ENCODE results near the gene TBC1D14. TPM values are rescaled to one million over a fixed set of nuclear protein-coding genes. Genes with fewer than 3 reads are reported as not detected.

Gene TBC1D14
- total RNA-seq, 1 experiment from 2014 or later, result 44.3 TPM

DNA sequence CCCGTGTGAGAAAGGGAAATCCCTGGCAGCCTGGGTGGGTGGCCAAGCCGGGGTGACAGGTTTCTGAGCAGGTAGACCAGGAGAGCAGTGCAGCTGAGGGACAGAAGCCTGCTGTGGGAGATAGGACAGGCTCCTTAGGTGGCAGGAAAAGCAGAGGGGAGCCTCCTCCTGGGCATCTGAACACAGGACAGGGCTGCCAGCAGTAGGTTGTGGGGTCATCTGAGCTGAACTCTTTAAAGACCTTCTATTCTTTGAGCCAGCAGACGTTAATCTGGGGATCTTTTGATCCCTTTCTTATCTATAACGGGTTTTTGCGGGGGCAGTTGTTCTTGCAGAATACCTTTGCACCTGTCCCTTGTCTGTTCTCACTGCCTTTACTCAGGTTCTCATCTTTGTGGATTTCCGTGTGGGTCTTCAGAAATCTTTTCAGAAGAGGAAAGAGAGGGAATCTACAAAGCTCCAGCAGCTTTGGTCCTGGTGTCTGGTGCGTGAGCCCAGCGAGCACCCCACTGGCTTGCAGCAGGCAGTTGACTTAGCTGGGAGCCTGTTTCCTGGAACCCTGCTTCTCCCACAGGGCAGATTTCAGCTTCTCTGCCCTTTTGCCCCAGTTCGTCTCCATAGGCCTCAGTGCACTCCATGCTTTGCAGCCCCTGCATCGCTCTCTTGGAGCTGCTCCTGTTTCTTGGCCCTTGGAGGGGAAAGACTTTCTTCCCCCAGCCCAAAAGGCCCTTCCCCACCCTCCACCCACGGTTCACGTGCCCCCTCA, 97.7 kb downstream of the TBC1D14 start:
- H3K36me3 ChIP-seq (ENCODE audit: insufficient read depth, low read length, poor library complexity, severe bottlenecking), result peaks cover 28% of the 10 kb centered on the region
- no peaks in the 10 kb centered on the region for H3K27me3 ChIP-seq (replicated peaks; ENCODE audit: insufficient read depth, low read depth, low read length, poor library complexity)
- POLR2A ChIA-PET (ENCODE audit: low non-redundant PET), result no interaction called here
- no peak overlapping the region for H3K27ac ChIP-seq (ENCODE audit: low read depth, low read length, poor library complexity, severe bottlenecking)
- intact Hi-C loops (cut with micrococcal nuclease; ENCODE audit: unreplicated experiment), result no loop called here
- CTCF ChIA-PET, result no interaction called here
- no peak for DNase-seq (ENCODE audit: low spot score)
- TF ChIP-seq, protein P1, sequence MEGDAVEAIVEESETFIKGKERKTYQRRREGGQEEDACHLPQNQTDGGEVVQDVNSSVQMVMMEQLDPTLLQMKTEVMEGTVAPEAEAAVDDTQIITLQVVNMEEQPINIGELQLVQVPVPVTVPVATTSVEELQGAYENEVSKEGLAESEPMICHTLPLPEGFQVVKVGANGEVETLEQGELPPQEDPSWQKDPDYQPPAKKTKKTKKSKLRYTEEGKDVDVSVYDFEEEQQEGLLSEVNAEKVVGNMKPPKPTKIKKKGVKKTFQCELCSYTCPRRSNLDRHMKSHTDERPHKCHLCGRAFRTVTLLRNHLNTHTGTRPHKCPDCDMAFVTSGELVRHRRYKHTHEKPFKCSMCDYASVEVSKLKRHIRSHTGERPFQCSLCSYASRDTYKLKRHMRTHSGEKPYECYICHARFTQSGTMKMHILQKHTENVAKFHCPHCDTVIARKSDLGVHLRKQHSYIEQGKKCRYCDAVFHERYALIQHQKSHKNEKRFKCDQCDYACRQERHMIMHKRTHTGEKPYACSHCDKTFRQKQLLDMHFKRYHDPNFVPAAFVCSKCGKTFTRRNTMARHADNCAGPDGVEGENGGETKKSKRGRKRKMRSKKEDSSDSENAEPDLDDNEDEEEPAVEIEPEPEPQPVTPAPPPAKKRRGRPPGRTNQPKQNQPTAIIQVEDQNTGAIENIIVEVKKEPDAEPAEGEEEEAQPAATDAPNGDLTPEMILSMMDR (conservative IDR thresholded peaks at IDR 0.05; ENCODE audit: low read depth, low read length), result no peak
- TF ChIP-seq EZH2 (IDR thresholded peaks at IDR 0.05; ENCODE audit: borderline replicate concordance, low read depth, low read length, poor library complexity, severe bottlenecking), result no peak
- no TSS peak for BruUV-seq (replicated peaks)
- no peaks in the 10 kb centered on the region for H3K9me3 ChIP-seq (ENCODE audit: low read depth, low read length, poor library complexity, severe bottlenecking)
- no peak overlapping the region for H3K4me3 ChIP-seq (ENCODE audit: low read depth, low read length, poor library complexity, severe bottlenecking)
- H3K4me1 ChIP-seq (ENCODE audit: insufficient read depth, low read length, poor library complexity, severe bottlenecking), result no peaks in the 10 kb centered on the region

DNA sequence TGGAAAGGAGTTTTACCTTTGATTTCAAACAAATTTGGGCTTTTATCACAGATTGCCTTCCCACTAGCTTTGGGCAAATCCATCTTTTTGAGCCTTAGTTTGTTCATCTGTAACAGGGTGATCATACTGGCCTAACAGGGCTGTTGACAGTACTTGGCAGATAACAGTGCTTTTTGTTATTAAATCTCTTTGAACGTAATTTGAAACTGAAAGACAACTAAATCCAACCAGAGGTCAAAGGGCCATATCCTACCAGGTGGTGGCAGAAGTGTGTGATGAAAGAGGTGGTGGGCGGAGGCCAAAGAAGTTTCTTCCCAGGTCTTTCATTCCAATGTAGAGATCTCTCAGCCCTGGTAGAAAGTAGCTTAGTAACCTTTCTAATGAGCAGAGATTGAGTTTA, 98.3 kb downstream of the TBC1D14 start:
- no TSS peak for BruUV-seq (replicated peaks)
- Histone ChIP-seq H3K4me3 (ENCODE audit: low read depth, low read length, poor library complexity, severe bottlenecking) (no peak overlapping the region), H3K27ac (ENCODE audit: low read depth, low read length, poor library complexity, severe bottlenecking) (no peak overlapping the region), H3K9me3 (ENCODE audit: low read depth, low read length, poor library complexity, severe bottlenecking) (no peaks in the 10 kb centered on the region), H3K36me3 (ENCODE audit: insufficient read depth, low read length, poor library complexity, severe bottlenecking) (peaks cover 28% of the 10 kb centered on the region), H3K4me1 (ENCODE audit: insufficient read depth, low read length, poor library complexity, severe bottlenecking) (no peaks in the 10 kb centered on the region), H3K27me3 (replicated peaks; ENCODE audit: insufficient read depth, low read depth, low read length, poor library complexity) (no peaks in the 10 kb centered on the region)
- ChIA-PET POLR2A (ENCODE audit: low non-redundant PET) (no interaction called here), CTCF (no interaction called here)
- TF ChIP-seq, protein P1 (conservative IDR thresholded peaks at IDR 0.05; ENCODE audit: low read depth, low read length), result no peak
- no peak for TF ChIP-seq EZH2 (IDR thresholded peaks at IDR 0.05; ENCODE audit: borderline replicate concordance, low read depth, low read length, poor library complexity, severe bottlenecking)
- DNase-seq (ENCODE audit: low spot score), result no peak
- intact Hi-C loops (cut with micrococcal nuclease; ENCODE audit: unreplicated experiment), result no loop called here

DNA sequence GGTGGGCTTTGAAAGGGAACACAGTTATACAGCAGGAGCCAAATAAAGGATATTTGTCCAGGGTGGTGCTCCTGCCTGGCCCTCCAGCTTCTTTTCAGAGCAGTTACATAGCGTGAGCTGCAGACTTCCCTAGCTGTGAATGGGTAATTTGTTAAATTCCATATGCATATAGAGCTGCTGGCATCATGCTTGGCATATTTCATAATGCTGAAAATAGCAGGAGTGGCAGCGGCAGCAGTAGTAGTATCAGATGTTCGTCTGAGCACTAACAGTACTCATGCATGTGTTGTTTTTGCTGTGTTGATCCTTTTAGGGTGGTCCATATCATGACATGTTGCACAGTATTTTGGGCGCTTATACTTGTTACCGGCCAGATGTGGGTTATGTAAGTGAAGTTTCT, 99.9 kb downstream of the TBC1D14 start:
- CTCF ChIA-PET, result no interaction called here
- no peak for DNase-seq (ENCODE audit: low spot score)
- Histone ChIP-seq H3K4me1 (ENCODE audit: insufficient read depth, low read length, poor library complexity, severe bottlenecking) (no peaks in the 10 kb centered on the region), H3K27me3 (replicated peaks; ENCODE audit: insufficient read depth, low read depth, low read length, poor library complexity) (no peaks in the 10 kb centered on the region), H3K27ac (ENCODE audit: low read depth, low read length, poor library complexity, severe bottlenecking) (no peak overlapping the region), H3K4me3 (ENCODE audit: low read depth, low read length, poor library complexity, severe bottlenecking) (no peak overlapping the region), H3K36me3 (ENCODE audit: insufficient read depth, low read length, poor library complexity, severe bottlenecking) (peaks cover 32% of the 10 kb centered on the region), H3K9me3 (ENCODE audit: low read depth, low read length, poor library complexity, severe bottlenecking) (no peaks in the 10 kb centered on the region)
- BruUV-seq (replicated peaks), result no TSS peak
- intact Hi-C loops (cut with micrococcal nuclease; ENCODE audit: unreplicated experiment), result no loop called here
- POLR2A ChIA-PET (ENCODE audit: low non-redundant PET), result no interaction called here
- TF ChIP-seq EZH2 (IDR thresholded peaks at IDR 0.05; ENCODE audit: borderline replicate concordance, low read depth, low read length, poor library complexity, severe bottlenecking), result no peak
- TF ChIP-seq, protein P1 (conservative IDR thresholded peaks at IDR 0.05; ENCODE audit: low read depth, low read length), result no peak
